Measurements from ENCODE around the gene BLTP1.

The BLTP1 gene

DNA sequence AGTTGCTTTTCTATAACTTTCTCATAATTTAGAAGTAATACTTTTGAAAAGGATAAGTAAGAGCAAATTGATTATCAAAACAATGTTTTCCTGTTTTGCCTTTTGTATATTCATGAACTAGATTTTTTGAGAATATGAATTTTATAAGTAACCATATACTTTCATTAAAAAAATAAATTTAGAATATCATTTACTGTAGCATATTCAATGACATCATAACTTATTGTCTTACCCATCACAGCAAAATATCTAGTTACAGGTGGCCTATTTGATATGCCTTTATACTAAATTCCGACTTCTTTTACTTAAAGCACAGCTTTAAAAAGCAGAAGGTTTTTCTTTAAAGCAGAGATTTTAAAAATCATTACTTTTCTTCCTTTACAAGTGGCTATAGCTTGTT, 20.1 kb downstream of the BLTP1 start:
- no peak for DNase-seq (ENCODE audit: low read depth)

- no peak for DNase-seq (ENCODE audit: low read depth)
Observed at GRCh38 chr4:122178961-122179360, 26.8 kb downstream of the BLTP1 start.

DNA sequence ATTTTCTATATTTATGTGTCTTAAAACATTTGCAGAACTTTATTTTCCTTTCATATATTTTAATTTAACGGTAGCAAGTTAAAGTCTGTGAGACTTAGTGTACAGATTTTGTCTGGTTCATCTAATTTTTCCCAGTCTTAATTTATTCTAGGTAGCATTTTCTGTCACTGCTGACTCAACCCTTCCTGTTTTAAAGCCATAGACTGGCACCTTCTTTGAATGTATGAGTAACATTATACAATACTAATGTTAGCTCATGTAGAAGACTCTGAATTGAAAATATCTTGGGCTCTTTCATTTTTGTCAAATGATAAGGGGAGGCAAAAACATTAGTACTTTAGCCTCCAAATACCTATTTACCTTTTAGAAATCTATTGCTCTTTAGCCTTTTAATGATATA, 43.6 kb downstream of the BLTP1 start:
- no peak for DNase-seq (ENCODE audit: low read depth)
